Measurements from ENCODE around the gene RDH13.
A peak's percentile ranks its signal among the peaks of the same experiment; 100 is the strongest.

RDH13 gene

GRCh38 chr19:55091955-55092354 is 29.0 kb upstream of the RDH13 start:
- no peak for DNase-seq (ENCODE audit: low read depth in 2 of 2)

GRCh38 chr19:55091126-55091910 is 28.4 kb upstream of the RDH13 start:
- DNase-seq (ENCODE audit: low read depth in 2 of 2): no peak

- DNase-seq (ENCODE audit: low read depth in 2 of 2): no peak
Observed at GRCh38 chr19:55090564-55090963, 27.6 kb upstream of the RDH13 start.

GRCh38 chr19:55089342-55089944 is 26.5 kb upstream of the RDH13 start:
- DNase-seq (ENCODE audit: low read depth in 2 of 2): no peak

- DNase-seq (ENCODE audit: low read depth in 2 of 2): peak; percentile 59 to 64
Observed at GRCh38 chr19:55088543-55089341, 25.8 kb upstream of the RDH13 start.

GRCh38 chr19:55088021-55088451 is 25.1 kb upstream of the RDH13 start:
- DNase-seq (ENCODE audit: low read depth in 2 of 2): no peak

- DNase-seq (ENCODE audit: low read depth in 2 of 2): no peak
Observed at GRCh38 chr19:55087542-55087901, 24.6 kb upstream of the RDH13 start.

- peak in 1 of 2 donors; percentile 43 for DNase-seq (ENCODE audit: low read depth in 2 of 2)
Observed at GRCh38 chr19:55086730-55087541, 24.0 kb upstream of the RDH13 start.

- DNase-seq (ENCODE audit: low read depth in 2 of 2): no peak
Observed at GRCh38 chr19:55085923-55086715, 23.2 kb upstream of the RDH13 start.

- DNase-seq (ENCODE audit: low read depth in 2 of 2): no peak
Observed at GRCh38 chr19:55084416-55084815, 21.5 kb upstream of the RDH13 start.

GRCh38 chr19:55083004-55083850 is 20.3 kb upstream of the RDH13 start:
- DNase-seq (ENCODE audit: low read depth in 2 of 2): no peak

- peak in 1 of 2 donors; percentile 42 for DNase-seq (ENCODE audit: low read depth in 2 of 2)
Observed at GRCh38 chr19:55082020-55082851, 19.3 kb upstream of the RDH13 start.

GRCh38 chr19:55081770-55082019 is 18.7 kb upstream of the RDH13 start:
- DNase-seq (ENCODE audit: low read depth in 2 of 2): no peak

- DNase-seq (ENCODE audit: low read depth in 2 of 2): peak; percentile 84 to 86
Observed at GRCh38 chr19:55080968-55081769, 18.2 kb upstream of the RDH13 start.

- peak; percentile 47 to 60 for DNase-seq (ENCODE audit: low read depth in 2 of 2)
Observed at GRCh38 chr19:55080121-55080967, 17.4 kb upstream of the RDH13 start.

GRCh38 chr19:55079400-55080038 is 16.6 kb upstream of the RDH13 start:
- DNase-seq (ENCODE audit: low read depth in 2 of 2): no peak

- no peak for DNase-seq (ENCODE audit: low read depth in 2 of 2)
Observed at GRCh38 chr19:55078996-55079395, 16.0 kb upstream of the RDH13 start.

Data from stimulated activated CD8-positive, alpha-beta memory T cell treated with anti-CD3 and anti-CD28 coated beads, Interleukin-15, amount 100 ng/mL, for 48 hours (primary cell).